Femur (tissue), 1 donor: ENCODE measurements around the gene TIMM10B.
"Not testable (repeated sequence)": the region's sequence is repeated elsewhere in the genome, so short reads cannot be mapped to it uniquely, and the experiment has no call there.

Experiments used
- DNase-seq: peaks from one replicate; pipeline ENCODE4 v3.0.0-alpha.2; 2017

Gene TIMM10B

GRCh38 chr11:6520265-6520664 is 39.0 kb downstream of the TIMM10B start:
- no peak for DNase-seq

DNA sequence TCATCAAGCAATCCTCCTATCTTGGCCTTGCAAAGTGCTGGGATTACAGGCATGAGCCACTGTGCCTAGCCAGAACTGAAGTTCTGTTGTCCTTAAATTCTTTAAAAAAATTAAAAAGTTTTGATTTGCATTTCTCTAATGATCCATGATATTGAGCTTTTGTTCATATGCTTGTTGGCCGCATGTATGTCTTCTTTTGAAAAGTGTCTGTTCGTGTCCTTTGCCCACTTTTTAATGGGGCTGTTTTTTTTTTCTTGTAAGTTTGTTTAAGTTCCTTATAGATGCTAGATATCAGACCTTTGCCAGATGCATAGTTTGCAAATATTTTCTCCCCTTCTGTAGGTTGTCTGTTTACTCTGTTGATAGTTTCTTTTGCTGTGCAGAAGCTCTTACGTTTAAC is 40.6 kb downstream of the TIMM10B start:
- DNase-seq: not testable (repeated sequence)

- DNase-seq: no peak
These were observed 42.0 kb downstream of the TIMM10B start for GRCh38 chr11:6523253-6523652.

DNA sequence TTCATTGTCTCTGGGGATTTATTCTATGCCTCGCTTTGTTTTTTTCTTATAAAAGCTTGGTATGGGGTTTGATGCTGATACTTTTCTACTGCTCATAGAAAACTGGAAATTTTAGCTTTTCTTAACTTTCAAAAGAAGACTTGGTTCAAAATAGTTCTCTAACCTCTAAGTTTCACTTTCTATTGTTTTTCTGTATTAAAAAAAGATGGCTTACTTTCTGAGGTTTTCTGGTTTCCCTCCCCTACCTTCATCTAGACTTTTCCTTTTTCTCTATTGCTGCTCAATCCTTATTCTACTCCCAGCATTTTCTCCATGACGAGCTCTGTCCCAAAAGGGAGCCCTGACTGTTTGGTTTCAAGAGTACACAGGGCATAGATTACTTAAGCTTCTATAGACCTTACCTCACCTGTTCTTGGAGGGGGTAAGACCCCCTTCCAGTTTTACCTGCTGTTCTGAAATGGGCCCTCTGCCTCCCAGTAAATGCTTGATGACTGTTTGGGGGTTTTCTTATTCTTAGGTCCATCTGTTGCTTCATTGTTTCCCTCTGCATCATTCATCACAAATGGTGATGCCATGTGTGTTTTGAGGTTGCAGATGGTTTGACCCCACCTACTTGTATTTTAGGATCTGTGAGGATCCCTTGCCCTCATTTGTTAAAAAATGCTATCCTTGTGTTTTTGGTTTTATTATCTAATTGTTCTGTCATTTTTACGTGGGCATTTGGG is 45.3 kb downstream of the TIMM10B start:
- no peak for DNase-seq

- no peak for DNase-seq
These were observed 48.0 kb downstream of the TIMM10B start for GRCh38 chr11:6529266-6529665.

DNA sequence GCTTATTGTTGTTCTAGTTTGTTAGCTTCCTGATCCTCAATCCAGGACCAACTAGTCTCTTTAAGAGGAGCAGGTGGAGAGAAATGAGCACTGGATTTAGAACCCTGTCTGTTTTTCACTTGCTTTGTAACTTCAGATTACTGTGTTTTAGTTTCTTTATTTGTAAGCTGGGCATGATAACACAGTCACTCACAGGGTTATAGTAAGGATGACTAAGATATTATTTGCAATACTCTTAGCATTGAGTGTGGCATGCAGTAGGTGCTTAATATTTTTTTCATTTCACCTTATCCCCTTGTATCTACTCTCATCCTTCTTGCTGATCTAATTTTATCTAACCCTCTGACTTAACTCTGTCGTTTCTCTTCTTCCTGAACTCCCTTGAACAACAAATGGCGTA is 49.5 kb downstream of the TIMM10B start:
- DNase-seq: no peak

DNA sequence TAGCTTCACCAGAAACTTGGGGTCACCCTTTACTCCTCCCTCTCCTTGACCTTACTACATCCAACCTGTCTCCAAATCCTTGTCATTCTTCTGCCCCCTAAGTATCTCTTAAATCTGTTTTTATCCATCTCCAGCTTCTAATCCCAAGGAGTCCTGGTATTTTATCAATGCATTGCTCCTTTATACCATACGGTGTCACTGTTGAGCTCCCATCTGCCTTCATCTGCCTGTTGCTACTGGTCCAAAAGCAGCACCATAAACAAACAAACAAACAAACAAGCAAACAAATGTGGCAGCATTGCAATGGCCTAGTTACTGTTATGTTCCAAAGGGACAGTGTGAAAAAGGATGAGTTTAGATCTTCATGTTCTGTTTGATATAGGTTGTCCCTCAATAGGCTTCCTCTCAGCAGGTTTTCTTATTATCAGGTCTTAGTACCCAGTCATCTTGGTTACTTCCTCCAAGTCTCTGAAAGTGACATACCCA is 50.0 kb downstream of the TIMM10B start:
- DNase-seq: no peak
